ENCODE results near the gene USP20. TPM values are rescaled to one million over a fixed set of nuclear protein-coding genes. Genes with fewer than 3 reads are reported as not detected.
A peak's percentile ranks its signal among the peaks of the same experiment; 100 is the strongest.

USP20 gene
- total RNA-seq, 1 donor from 2014 or later = 21.3 TPM

- peaks cover 15% of the 10 kb centered on the region for H3K36me3 Mint-ChIP-seq (ENCODE audit: low read depth)
Observed at GRCh38 chr9:129813661-129814060, 21.6 kb upstream of the USP20 start.

DNA sequence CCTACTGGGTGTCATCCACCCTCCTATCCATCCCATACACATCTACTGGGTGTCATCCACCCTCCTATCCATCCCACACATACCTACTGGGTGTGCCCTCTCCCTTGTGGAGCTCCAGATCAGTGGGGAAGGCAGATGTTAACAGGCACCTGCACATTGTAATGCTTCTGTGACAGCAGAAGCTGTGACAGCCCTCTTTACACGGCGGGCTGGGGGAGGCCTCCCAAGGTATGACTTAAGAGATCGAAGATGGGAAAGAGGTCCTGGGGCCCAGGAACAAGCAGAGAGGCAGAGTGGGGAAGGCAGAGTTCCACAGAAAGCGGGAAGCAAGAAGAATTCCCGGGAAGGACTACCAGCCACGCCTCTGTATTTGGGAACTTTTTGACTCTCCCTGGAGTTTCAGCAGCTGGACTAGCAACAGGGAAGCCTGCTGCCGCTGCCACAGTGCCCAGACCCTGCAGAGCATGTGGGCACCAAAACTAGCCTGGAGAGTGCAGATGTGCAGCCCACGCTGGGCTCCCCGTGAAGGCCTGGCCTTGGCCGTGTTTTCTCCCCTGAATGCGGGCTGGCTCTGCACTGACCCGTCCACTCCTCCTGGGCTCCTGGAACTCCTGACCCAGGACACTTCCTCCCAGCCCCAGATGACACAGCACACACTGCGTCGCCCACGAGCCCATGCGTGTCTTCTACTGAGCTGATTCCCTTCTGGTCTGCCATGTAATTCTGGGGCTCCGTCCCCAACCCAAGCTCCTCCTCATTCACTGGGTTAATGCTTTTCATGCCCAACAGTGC is 20.6 kb upstream of the USP20 start:
- no peak overlapping the region for H3K4me3 Mint-ChIP-seq (ENCODE audit: unreplicated experiment)
- DNase-seq (ENCODE audit: low spot score) = no peak
- H3K4me1 Mint-ChIP-seq (ENCODE audit: low read depth) = peaks cover 15% of the 10 kb centered on the region
- H3K27me3 Mint-ChIP-seq (ENCODE audit: low read depth) = no peaks in the 10 kb centered on the region
- no peak for TF ChIP-seq CTCF (IDR thresholded peaks at IDR 0.05)
- H3K36me3 Mint-ChIP-seq (ENCODE audit: low read depth) = peaks cover 16% of the 10 kb centered on the region
- no peaks in the 10 kb centered on the region for H3K9me3 Mint-ChIP-seq (ENCODE audit: low read depth)
- no peak overlapping the region for H3K27ac Mint-ChIP-seq (ENCODE audit: unreplicated experiment)

More at GRCh38 chr9:129813661-129814060, 21.6 kb upstream of the USP20 start:
- Mint-ChIP-seq H3K4me1 (ENCODE audit: low read depth) (peaks cover 15% of the 10 kb centered on the region), H3K27ac (ENCODE audit: unreplicated experiment) (no peak overlapping the region), H3K9me3 (ENCODE audit: low read depth) (no peaks in the 10 kb centered on the region), H3K27me3 (ENCODE audit: low read depth) (no peaks in the 10 kb centered on the region), H3K4me3 (ENCODE audit: unreplicated experiment) (no peak overlapping the region)
- TF ChIP-seq CTCF (IDR thresholded peaks at IDR 0.05) = no peak
- DNase-seq (ENCODE audit: low spot score) = no peak

GRCh38 chr9:129815278-129815677 is 20.0 kb upstream of the USP20 start:
- Mint-ChIP-seq H3K9me3 (ENCODE audit: low read depth) (no peaks in the 10 kb centered on the region), H3K27me3 (ENCODE audit: low read depth) (no peaks in the 10 kb centered on the region), H3K36me3 (ENCODE audit: low read depth) (peaks cover 14% of the 10 kb centered on the region), H3K4me1 (ENCODE audit: low read depth) (peaks cover 15% of the 10 kb centered on the region), H3K27ac (ENCODE audit: unreplicated experiment) (peak overlapping the region; percentile 61), H3K4me3 (ENCODE audit: unreplicated experiment) (no peak overlapping the region)
- no peak for DNase-seq (ENCODE audit: low spot score)
- TF ChIP-seq CTCF (IDR thresholded peaks at IDR 0.05) = no peak

DNA sequence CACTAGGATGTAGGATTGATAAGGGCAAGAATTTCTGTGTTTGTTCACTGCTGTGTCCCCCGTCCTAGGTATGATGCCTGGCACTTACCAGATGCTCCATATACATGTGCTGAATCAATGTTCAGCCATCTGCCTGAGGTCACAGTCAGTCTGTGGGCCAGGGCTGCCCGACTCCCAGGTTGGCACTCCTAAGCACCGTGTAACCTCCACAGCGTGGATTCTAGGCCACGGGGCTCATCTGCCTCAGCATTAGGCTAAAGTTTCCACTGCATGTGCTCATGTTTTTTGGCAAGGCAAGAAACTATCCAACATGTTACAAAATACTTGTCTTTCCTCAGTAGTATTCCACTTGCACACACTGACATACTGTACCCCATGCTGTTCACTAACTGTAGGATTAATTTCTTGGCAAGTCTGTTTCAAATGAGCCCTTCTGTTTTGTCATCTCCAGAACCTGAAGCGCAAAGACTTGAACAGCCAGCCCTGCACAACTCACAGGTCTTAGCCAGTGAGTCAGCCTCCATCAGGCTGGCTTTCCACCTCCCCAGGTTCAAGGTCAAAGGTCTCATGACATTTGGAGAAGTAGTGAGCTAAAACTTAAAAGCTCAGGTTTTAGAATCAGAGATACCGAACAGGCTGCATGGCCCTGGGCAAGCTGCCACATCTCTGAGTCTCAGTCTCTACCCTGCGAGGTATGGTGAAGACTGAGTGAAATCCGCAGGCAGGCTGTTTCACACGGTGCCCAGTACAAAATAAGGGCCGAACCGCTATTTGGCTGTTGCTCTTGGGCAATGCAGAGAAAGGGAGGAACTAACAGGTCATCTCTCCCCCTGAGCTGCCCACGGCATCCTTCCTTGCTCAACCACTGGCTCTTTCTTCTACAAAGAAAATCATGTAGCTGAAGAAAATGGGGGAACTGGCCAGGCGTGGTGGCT is 18.5 kb upstream of the USP20 start:
- no peaks in the 10 kb centered on the region for H3K27me3 Mint-ChIP-seq (ENCODE audit: low read depth)
- H3K36me3 Mint-ChIP-seq (ENCODE audit: low read depth) = peaks cover 14% of the 10 kb centered on the region
- peaks cover 15% of the 10 kb centered on the region for H3K4me1 Mint-ChIP-seq (ENCODE audit: low read depth)
- TF ChIP-seq CTCF (IDR thresholded peaks at IDR 0.05) = no peak
- DNase-seq (ENCODE audit: low spot score) = no peak
- H3K9me3 Mint-ChIP-seq (ENCODE audit: low read depth) = no peaks in the 10 kb centered on the region
- no peak overlapping the region for H3K4me3 Mint-ChIP-seq (ENCODE audit: unreplicated experiment)
- no peak overlapping the region for H3K27ac Mint-ChIP-seq (ENCODE audit: unreplicated experiment)

DNA sequence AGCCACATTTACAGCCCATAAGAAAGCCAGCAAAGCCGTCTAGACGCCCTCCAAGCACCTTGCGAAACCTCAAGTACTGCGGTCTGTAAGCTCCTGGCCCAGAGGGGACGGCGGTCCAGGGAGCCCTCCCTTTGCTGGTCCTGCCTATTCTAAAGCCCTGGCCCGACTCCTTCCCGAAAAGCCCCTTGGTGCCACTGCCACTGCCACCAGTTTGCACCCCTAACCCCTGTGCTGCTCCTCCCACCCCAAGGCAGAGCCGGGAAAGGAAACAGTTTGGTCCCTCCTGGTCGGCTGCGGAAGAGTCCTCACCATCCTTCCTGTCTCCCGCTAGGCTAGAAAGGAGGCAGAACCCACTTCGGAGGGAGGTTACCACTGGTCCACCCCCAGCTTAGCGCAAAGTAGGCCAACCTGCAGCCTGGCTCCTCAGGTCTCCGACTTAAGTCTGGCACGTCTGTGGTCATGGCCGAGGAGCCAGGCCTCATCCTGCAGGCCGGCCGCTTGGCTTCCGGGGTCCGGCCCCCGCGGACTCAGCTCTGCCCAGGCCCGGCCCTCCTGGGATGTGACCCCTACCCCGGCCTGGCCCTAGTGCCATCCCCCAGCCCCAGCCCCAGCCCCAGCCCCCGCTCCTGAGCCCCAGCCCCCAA is 12.2 kb upstream of the USP20 start:
- Mint-ChIP-seq H3K4me1 (ENCODE audit: low read depth) (peaks cover 11% of the 10 kb centered on the region), H3K9me3 (ENCODE audit: low read depth) (no peaks in the 10 kb centered on the region), H3K4me3 (ENCODE audit: unreplicated experiment) (peak overlapping the region; percentile 82), H3K36me3 (ENCODE audit: low read depth) (peaks cover 8% of the 10 kb centered on the region), H3K27me3 (ENCODE audit: low read depth) (no peaks in the 10 kb centered on the region), H3K27ac (ENCODE audit: unreplicated experiment) (peak overlapping the region; percentile 76)
- no peak for TF ChIP-seq CTCF (IDR thresholded peaks at IDR 0.05)
- no peak for DNase-seq (ENCODE audit: low spot score)
